DOHH2 (cell line): ENCODE data around the gene MAP3K9.

Source experiments
- H3F3A ChIP-seq: fragments of 200-600 bp; sonication (generic), shearing (Covaris generic); 2 replicates; pipeline ENCODE4 v1.6.0; 2016; ENCODE audit warnings: antibody characterized with exemption, mild to moderate bottlenecking; ENCODE audit not compliant: control insufficient read depth, insufficient read depth
- H3K27ac ChIP-seq: fragments of 200-600 bp; sonication (generic); 2 replicates; pipeline ENCODE4 v1.5.1; 2014; ENCODE audit warnings: low read depth, mild to moderate bottlenecking, low read length, moderate library complexity
- H3K27me3 ChIP-seq: fragments of 200-600 bp; sonication (generic); 2 replicates; pipeline ENCODE4 v1.6.1; 2014; ENCODE audit warnings: mild to moderate bottlenecking, low read length, mixed read lengths; ENCODE audit not compliant: control insufficient read depth
- H3K36me3 ChIP-seq: fragments of 200-600 bp; sonication (generic); 2 replicates; pipeline ENCODE4 v1.6.1; 2014; ENCODE audit warnings: mild to moderate bottlenecking, low read length, moderate library complexity, mixed read lengths; ENCODE audit not compliant: control insufficient read depth
- H3K4me1 ChIP-seq: fragments of 200-600 bp; sonication (generic); 2 replicates; pipeline ENCODE4 v1.6.1; 2014; ENCODE audit warnings: mild to moderate bottlenecking, low read length, mixed read lengths; ENCODE audit not compliant: control insufficient read depth
- H3K4me2 ChIP-seq: fragments of 200-600 bp; sonication (generic); 2 replicates; pipeline ENCODE4 v1.6.0; 2014; ENCODE audit warnings: mild to moderate bottlenecking, low read length, moderate library complexity
- H3K4me3 ChIP-seq: fragments of 200-600 bp; sonication (generic); 2 replicates; pipeline ENCODE4 v1.5.1; 2014; ENCODE audit warnings: mild to moderate bottlenecking, low read length, mixed read lengths
- H3K79me2 ChIP-seq: fragments of 200-600 bp; sonication (generic); 2 replicates; pipeline ENCODE4 v1.6.1; 2014; ENCODE audit warnings: mild to moderate bottlenecking, low read length, mixed read lengths; ENCODE audit not compliant: control insufficient read depth
- H3K9me2 ChIP-seq: fragments of 200-600 bp; sonication (generic); replicated peaks from 2 replicates; pipeline ENCODE4 v1.6.1; 2014; ENCODE audit warnings: mild to moderate bottlenecking, low read length, mixed read lengths; ENCODE audit not compliant: control insufficient read depth
- H3K9me3 ChIP-seq: fragments of 200-600 bp; sonication (generic); 2 replicates; pipeline ENCODE4 v1.6.1; 2014; ENCODE audit warnings: antibody characterized with exemption, low read length, mixed read lengths; ENCODE audit not compliant: control insufficient read depth, insufficient read depth
- H4K20me1 ChIP-seq: fragments of 200-600 bp; sonication (generic); 2 replicates; pipeline ENCODE4 v1.6.0; 2014; ENCODE audit warnings: low read depth, mild to moderate bottlenecking, antibody characterized with exemption, low read length, moderate library complexity; ENCODE audit not compliant: control insufficient read depth, insufficient read depth
- CTCF ChIP-seq: fragments of 200-600 bp; sonication (generic); IDR thresholded peaks from one replicate; pipeline ENCODE4 v1.5.1; 2014; ENCODE audit warnings: antibody characterized with exemption, mild to moderate bottlenecking, low read depth, low read length; ENCODE audit not compliant: poor library complexity, severe bottlenecking
- EZH2phosphoT487 ChIP-seq: fragments of 200-600 bp; sonication (generic); IDR thresholded peaks from 2 replicates; pipeline ENCODE4 v1.6.1; 2017; ENCODE audit warnings: borderline replicate concordance, mild to moderate bottlenecking, antibody characterized with exemption, low read length, moderate library complexity, mixed read lengths

Gene MAP3K9

GRCh38 chr14:70796551-70796950 is 12.8 kb downstream of the MAP3K9 start:
- no peaks in the 10 kb centered on the region for H3K27me3 ChIP-seq
- no peaks in the 10 kb centered on the region for H3F3A ChIP-seq
- H3K4me1 ChIP-seq = no peaks in the 10 kb centered on the region
- no peaks in the 10 kb centered on the region for H3K9me2 ChIP-seq
- no peak overlapping the region for H3K4me3 ChIP-seq
- H3K4me2 ChIP-seq = no peak overlapping the region
- H3K27ac ChIP-seq = no peak overlapping the region
- H3K79me2 ChIP-seq = no peaks in the 10 kb centered on the region
- no peak for TF ChIP-seq EZH2phosphoT487
- TF ChIP-seq CTCF = no peak
- H3K9me3 ChIP-seq = no peaks in the 10 kb centered on the region
- H4K20me1 ChIP-seq = no peaks in the 10 kb centered on the region
- peaks cover 2% of the 10 kb centered on the region; the same call in 1 of the 2 replicates for H3K36me3 ChIP-seq

GRCh38 chr14:70794294-70794693 is 15.0 kb downstream of the MAP3K9 start:
- no peak overlapping the region for H3K4me2 ChIP-seq
- H3F3A ChIP-seq = no peaks in the 10 kb centered on the region
- no peaks in the 10 kb centered on the region for H3K27me3 ChIP-seq
- no peaks in the 10 kb centered on the region for H3K9me3 ChIP-seq
- peaks cover 3% of the 10 kb centered on the region; the same call in 1 of the 2 replicates for H4K20me1 ChIP-seq
- TF ChIP-seq CTCF (no peak), EZH2phosphoT487 (no peak)
- no peaks in the 10 kb centered on the region for H3K9me2 ChIP-seq
- H3K27ac ChIP-seq = no peak overlapping the region
- no peak overlapping the region for H3K4me3 ChIP-seq
- H3K4me1 ChIP-seq = no peaks in the 10 kb centered on the region
- no peaks in the 10 kb centered on the region for H3K36me3 ChIP-seq
- H3K79me2 ChIP-seq = no peaks in the 10 kb centered on the region

- H4K20me1 ChIP-seq = peaks cover 3% of the 10 kb centered on the region; the same call in 1 of the 2 replicates
- TF ChIP-seq CTCF = no peak
- TF ChIP-seq EZH2phosphoT487 = no peak
- no peak overlapping the region for H3K27ac ChIP-seq
- H3K4me1 ChIP-seq = no peaks in the 10 kb centered on the region
- no peaks in the 10 kb centered on the region for H3K79me2 ChIP-seq
- no peak overlapping the region for H3K4me3 ChIP-seq
- no peaks in the 10 kb centered on the region for H3K36me3 ChIP-seq
- H3K4me2 ChIP-seq = no peak overlapping the region
- H3F3A ChIP-seq = no peaks in the 10 kb centered on the region
- H3K9me3 ChIP-seq = no peaks in the 10 kb centered on the region
- H3K27me3 ChIP-seq = no peaks in the 10 kb centered on the region
- H3K9me2 ChIP-seq = no peaks in the 10 kb centered on the region
Measured at GRCh38 chr14:70793637-70794036, 15.7 kb downstream of the MAP3K9 start.
